Panc1 (cell line): Measurements from ENCODE around the gene PAIP1. TPM values are rescaled to one million over a fixed set of nuclear protein-coding genes. Genes with fewer than 3 reads are reported as not detected.
A peak's percentile ranks its signal among the peaks of the same experiment; 100 is the strongest.

Experiments used
- ATAC-seq: fragments of 200-7000 bp; cut with Tn5 transposase; 2 replicates; pipeline ENCODE4 v1.9.1; 2020; ENCODE audit warnings: mild to moderate bottlenecking, moderate library complexity
- BruUV-seq: library from RNA; stranded (reverse); fragments of 400-500 nt; replicated peaks from 2 replicates; lab custom pipeline; 2021; lab: Mats Ljungman, UMichigan
- CTCF ChIA-PET: fragments of 300-600 bp; sonication (Branson Sonifier 250); formaldehyde crosslinking; loops from one replicate; lab custom pipeline; 2022; ENCODE audit warnings: antibody characterized with exemption; lab: Charles Lee
- POLR2A ChIA-PET: fragments of 300-600 bp; sonication (Branson Sonifier 250); formaldehyde crosslinking; loops from one replicate; lab custom pipeline; 2022; ENCODE audit warnings: antibody characterized with exemption; lab: Charles Lee
- DNase-seq: peaks from one replicate; pipeline ENCODE4 v3.0.0-alpha.2; 2010; ENCODE audit warnings: low read depth, low spot score
- H3K27ac ChIP-seq: 2 replicates; pipeline ENCODE4 v1.5.1; 2011; ENCODE audit warnings: mild to moderate bottlenecking, low read length, inconsistent platforms
- H3K27me3 ChIP-seq: fragments of 200-500 bp; sonication (Bioruptor generic); 2 replicates; pipeline ENCODE4 v1.6.0; 2014; ENCODE audit warnings: low read length, inconsistent platforms; ENCODE audit not compliant: control insufficient read depth, insufficient read depth
- H3K36me3 ChIP-seq: fragments of 200-500 bp; sonication (Bioruptor generic); 2 replicates; pipeline ENCODE4 v1.5.1; 2014; ENCODE audit warnings: inconsistent platforms, mild to moderate bottlenecking, low read length, moderate library complexity; ENCODE audit not compliant: control insufficient read depth, insufficient read depth
- H3K4me1 ChIP-seq: 2 replicates; pipeline ENCODE4 v1.5.1; 2011; ENCODE audit warnings: inconsistent platforms, mild to moderate bottlenecking, low read length, moderate library complexity; ENCODE audit not compliant: control insufficient read depth, insufficient read depth
- H3K4me3 ChIP-seq, 2 experiments: 2 replicates each; pipeline ENCODE4 v1.5.1; 2011 to 2012; ENCODE audit warnings: low read depth in 2 of 2, low read length in 2 of 2, mild to moderate bottlenecking in 2 of 2, inconsistent platforms in 1 of 2, moderate library complexity in 1 of 2
- H3K9me3 ChIP-seq: fragments of 200-500 bp; sonication (Bioruptor generic); 2 replicates; pipeline ENCODE4 v1.5.1; 2014; ENCODE audit warnings: low read depth, mild to moderate bottlenecking, inconsistent platforms, low read length, moderate library complexity; ENCODE audit not compliant: control insufficient read depth, insufficient read depth
- POLR2AphosphoS5 ChIP-seq: IDR thresholded peaks from 2 replicates; pipeline ENCODE4 v1.6.1; 2012; ENCODE audit warnings: mild to moderate bottlenecking, low read depth, low read length, moderate library complexity
- SIN3A ChIP-seq: IDR thresholded peaks from 2 replicates; pipeline ENCODE4 v1.6.1; 2012; ENCODE audit warnings: low read depth, mild to moderate bottlenecking, low read length, moderate library complexity, borderline replicate concordance; ENCODE audit not compliant: insufficient read depth
- TCF7L2 ChIP-seq: IDR thresholded peaks from 2 replicates; pipeline ENCODE4 v1.6.1; 2011; ENCODE audit warnings: mild to moderate bottlenecking, low read depth, low read length, inconsistent platforms
- in situ Hi-C: cut with HindIII; loops from 2 replicates; pipeline ENCODE4 v1.10.0; 2016; ENCODE audit warnings: low sequenced_read_pairs, low pct_unique_long_range_greater_than_20kb
- intact Hi-C: fragments of 100-400 bp; cut with micrococcal nuclease; formaldehyde crosslinking; loops from one replicate; pipeline ENCODE4 v1.10.0; 2022; ENCODE audit not compliant: unreplicated experiment
- total RNA-seq: library from RNA; stranded (reverse); gene quantifications from one replicate; pipeline ENCODE4 v1.2.1, GENCODE V29; 2021; ENCODE audit not compliant: unreplicated experiment
- TF ChIP-seq, protein P1 (sequence below): fragments of 450-650 bp; IDR thresholded peaks from 2 replicates; pipeline ENCODE4 v1.5.1; 2017; ENCODE audit warnings: mild to moderate bottlenecking
- TF ChIP-seq, protein P2 (sequence below), 2 experiments: IDR thresholded peaks; 2 replicates each; pipeline ENCODE4 v1.6.1; 2011 to 2012; ENCODE audit warnings: low read depth in 2 of 2, control low read depth in 1 of 2, low read length in 1 of 2, mild to moderate bottlenecking in 1 of 2, moderate library complexity in 1 of 2; ENCODE audit not compliant: insufficient read depth in 1 of 2

The PAIP1 gene
- total RNA-seq, 1 experiment from 2014 or later, result 127 TPM

DNA sequence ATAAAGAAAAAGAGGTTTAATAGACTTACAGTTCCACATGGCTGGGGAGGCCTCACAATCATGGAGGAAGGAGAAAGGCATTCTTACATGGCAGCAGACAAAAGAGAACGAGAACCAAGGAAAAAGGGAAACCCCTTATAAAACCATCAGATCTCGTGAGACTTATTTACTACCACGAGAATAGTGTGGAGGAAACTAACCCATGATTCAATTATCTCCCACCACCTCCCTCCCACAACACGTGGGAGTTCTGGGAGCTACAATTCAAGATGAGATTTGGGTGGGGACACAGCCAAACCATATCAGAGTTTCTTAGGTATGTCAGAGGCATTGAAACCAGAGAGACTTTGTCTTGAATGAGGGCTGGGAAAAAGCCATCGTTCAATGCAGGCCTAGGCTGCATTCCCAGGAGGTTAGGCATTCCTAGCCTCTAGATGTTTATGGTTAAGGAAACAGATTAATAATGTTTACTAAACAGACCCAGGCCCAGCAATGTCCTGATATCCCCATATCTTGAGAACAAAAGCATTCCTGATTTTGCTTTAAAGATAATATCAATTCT lies 7.5 kb upstream of the PAIP1 start:
- H3K4me3 ChIP-seq, result no peak overlapping the region
- TF ChIP-seq, protein P1, sequence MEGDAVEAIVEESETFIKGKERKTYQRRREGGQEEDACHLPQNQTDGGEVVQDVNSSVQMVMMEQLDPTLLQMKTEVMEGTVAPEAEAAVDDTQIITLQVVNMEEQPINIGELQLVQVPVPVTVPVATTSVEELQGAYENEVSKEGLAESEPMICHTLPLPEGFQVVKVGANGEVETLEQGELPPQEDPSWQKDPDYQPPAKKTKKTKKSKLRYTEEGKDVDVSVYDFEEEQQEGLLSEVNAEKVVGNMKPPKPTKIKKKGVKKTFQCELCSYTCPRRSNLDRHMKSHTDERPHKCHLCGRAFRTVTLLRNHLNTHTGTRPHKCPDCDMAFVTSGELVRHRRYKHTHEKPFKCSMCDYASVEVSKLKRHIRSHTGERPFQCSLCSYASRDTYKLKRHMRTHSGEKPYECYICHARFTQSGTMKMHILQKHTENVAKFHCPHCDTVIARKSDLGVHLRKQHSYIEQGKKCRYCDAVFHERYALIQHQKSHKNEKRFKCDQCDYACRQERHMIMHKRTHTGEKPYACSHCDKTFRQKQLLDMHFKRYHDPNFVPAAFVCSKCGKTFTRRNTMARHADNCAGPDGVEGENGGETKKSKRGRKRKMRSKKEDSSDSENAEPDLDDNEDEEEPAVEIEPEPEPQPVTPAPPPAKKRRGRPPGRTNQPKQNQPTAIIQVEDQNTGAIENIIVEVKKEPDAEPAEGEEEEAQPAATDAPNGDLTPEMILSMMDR, result no peak
- TF ChIP-seq TCF7L2 (no peak), SIN3A (no peak), POLR2AphosphoS5 (no peak)
- TF ChIP-seq, protein P2, sequence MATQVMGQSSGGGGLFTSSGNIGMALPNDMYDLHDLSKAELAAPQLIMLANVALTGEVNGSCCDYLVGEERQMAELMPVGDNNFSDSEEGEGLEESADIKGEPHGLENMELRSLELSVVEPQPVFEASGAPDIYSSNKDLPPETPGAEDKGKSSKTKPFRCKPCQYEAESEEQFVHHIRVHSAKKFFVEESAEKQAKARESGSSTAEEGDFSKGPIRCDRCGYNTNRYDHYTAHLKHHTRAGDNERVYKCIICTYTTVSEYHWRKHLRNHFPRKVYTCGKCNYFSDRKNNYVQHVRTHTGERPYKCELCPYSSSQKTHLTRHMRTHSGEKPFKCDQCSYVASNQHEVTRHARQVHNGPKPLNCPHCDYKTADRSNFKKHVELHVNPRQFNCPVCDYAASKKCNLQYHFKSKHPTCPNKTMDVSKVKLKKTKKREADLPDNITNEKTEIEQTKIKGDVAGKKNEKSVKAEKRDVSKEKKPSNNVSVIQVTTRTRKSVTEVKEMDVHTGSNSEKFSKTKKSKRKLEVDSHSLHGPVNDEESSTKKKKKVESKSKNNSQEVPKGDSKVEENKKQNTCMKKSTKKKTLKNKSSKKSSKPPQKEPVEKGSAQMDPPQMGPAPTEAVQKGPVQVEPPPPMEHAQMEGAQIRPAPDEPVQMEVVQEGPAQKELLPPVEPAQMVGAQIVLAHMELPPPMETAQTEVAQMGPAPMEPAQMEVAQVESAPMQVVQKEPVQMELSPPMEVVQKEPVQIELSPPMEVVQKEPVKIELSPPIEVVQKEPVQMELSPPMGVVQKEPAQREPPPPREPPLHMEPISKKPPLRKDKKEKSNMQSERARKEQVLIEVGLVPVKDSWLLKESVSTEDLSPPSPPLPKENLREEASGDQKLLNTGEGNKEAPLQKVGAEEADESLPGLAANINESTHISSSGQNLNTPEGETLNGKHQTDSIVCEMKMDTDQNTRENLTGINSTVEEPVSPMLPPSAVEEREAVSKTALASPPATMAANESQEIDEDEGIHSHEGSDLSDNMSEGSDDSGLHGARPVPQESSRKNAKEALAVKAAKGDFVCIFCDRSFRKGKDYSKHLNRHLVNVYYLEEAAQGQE (IDR thresholded peaks at IDR 0.05; ENCODE audit: insufficient read depth in 1 of 2, low read depth in 2 of 2, low read length in 1 of 2), result no peak
- ChIA-PET CTCF (no interaction called here), POLR2A (no interaction called here)
- intact Hi-C loops (no loop called here), in situ Hi-C loops (no loop called here)
- ATAC-seq (peak; percentile 48; the same call in 1 of the 2 replicates), DNase-seq (no peak)
- no peaks in the 10 kb centered on the region for H3K36me3 ChIP-seq
- no peaks in the 10 kb centered on the region for H3K27me3 ChIP-seq
- no TSS peak for BruUV-seq
- H3K27ac ChIP-seq, result no peak overlapping the region
- no peaks in the 10 kb centered on the region for H3K4me1 ChIP-seq
- H3K9me3 ChIP-seq, result no peaks in the 10 kb centered on the region

DNA sequence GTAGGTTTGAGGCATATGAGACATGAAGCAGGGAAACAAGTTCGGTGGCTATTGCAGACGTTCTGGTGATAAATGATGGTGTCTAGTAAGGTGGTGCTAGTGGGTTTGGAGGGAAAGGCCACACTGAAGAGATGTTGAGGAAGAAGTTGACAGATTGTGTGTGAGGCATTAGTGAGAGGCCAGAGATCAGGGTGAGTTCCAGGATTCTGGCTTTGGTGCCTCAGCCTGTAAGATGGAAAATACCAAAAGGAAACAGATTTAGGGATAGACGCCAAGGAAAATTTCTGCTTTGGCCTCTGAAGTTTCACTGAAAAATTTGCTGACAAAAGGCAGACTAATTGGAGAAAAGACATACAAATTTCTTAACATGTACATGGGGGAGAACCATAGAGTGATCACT lies 6.4 kb upstream of the PAIP1 start:
- Histone ChIP-seq H3K27me3 (no peaks in the 10 kb centered on the region), H3K4me1 (no peaks in the 10 kb centered on the region), H3K4me3 (no peak overlapping the region), H3K9me3 (no peaks in the 10 kb centered on the region), H3K27ac (no peak overlapping the region), H3K36me3 (no peaks in the 10 kb centered on the region)
- TF ChIP-seq, protein P1, result no peak
- TF ChIP-seq, protein P2 (IDR thresholded peaks at IDR 0.05; ENCODE audit: insufficient read depth in 1 of 2, low read depth in 2 of 2, low read length in 1 of 2), result no peak
- TF ChIP-seq TCF7L2 (no peak), POLR2AphosphoS5 (no peak), SIN3A (no peak)
- intact Hi-C loops (no loop called here), in situ Hi-C loops (no loop called here)
- ATAC-seq (no peak), DNase-seq (no peak)
- ChIA-PET CTCF (no interaction called here), POLR2A (no interaction called here)
- no TSS peak for BruUV-seq
